Activated gamma-delta T cell (primary cell): ENCODE measurements around the gene AK8.

Experiments used
- DNase-seq: peaks from one replicate; lab custom pipeline; 2025; lab: John Stamatoyannopoulos, UW

AK8 gene

DNA sequence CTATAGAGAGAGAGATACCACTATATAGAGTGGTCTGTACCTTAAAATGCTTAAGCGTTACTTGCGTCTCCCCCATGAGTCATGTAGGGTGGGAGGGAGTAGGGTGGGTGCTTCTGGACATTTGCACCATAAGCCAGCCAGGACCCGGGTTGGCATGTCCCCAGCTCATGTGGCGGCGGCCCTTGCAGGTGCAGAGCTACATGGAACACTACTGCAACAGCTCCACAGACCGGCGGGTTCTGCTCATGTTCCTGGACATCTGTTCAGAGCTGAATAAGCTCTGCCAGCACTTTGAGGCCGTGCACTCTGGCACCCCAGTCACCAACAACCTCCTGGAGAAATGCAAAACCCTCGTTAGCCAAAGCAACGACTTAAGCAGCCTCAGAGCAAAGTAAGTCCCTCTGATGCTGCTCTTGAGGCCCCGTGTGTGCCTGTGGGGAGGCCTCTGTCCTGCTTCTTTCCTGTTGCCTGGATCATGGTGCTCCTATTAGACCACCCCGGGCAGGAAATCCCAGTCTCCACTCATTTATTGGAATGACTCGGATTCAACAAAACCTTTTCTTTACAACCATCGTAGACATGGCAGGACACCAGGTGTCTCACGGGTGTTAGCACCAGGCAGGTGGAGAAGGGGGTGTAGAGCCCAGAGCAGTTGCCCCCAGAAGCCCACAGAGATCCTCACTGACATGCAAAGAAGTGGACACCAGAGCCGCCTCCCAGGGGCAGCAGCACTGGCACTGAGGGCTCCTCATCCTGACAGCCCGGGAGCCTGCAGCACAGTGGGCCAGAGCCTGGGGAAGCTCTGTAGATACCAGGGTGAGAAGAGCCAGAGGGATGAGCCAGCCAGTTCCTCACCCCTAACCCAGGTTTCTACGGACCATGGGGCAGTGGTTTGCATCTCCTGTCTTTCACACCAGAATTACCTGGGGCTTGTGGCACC, 9.4 kb upstream of the AK8 start:
- no peak for DNase-seq

DNA sequence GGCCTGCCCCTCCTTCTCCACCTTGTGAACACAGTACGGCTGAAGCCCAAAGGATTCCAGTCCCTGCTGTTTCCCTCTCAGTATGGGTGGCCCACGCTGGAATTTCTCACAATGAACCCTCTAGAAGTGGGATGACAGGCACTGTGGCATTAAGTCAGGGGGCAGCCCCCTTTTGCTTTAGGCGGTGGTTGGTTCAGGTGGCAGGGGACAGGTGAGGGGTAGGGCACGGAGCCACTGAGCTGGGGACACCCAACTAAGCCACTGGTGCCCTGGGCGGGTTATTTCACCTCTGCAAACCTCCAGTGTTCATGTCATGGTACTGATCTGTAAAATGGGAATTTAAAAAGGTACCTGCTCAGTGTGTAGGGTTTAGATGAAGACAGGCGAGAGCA, 8.2 kb upstream of the AK8 start:
- DNase-seq, result no peak

DNA sequence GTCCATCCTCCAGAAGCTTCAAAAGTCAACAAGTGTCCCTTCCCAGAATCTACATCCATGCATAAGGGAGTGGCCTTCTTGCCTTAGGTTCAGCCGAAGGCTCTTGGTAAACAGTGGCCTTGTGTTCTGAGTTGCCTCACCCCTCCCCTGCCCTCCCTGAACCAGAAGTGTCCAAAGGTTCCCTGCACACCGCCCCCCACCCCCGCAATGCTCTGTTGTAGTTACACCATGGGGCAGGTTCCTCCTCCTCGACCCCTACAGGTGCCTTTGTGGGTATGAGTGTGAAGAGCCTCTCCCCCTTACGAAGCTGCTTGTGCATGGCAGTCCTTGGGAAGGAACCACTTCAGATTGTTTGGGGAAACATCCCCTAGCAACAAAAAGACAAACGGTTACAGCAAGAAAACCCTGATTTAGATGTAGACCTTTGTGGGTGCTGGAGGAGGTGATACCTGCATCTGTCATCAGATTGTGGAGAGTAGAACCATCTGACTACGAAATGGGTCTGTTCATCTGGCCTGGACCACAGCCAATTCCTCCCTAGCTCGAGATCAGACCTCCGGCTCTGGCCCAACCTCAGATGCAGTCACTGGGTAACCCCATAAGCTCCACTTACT, 7.7 kb upstream of the AK8 start:
- no peak for DNase-seq

DNA sequence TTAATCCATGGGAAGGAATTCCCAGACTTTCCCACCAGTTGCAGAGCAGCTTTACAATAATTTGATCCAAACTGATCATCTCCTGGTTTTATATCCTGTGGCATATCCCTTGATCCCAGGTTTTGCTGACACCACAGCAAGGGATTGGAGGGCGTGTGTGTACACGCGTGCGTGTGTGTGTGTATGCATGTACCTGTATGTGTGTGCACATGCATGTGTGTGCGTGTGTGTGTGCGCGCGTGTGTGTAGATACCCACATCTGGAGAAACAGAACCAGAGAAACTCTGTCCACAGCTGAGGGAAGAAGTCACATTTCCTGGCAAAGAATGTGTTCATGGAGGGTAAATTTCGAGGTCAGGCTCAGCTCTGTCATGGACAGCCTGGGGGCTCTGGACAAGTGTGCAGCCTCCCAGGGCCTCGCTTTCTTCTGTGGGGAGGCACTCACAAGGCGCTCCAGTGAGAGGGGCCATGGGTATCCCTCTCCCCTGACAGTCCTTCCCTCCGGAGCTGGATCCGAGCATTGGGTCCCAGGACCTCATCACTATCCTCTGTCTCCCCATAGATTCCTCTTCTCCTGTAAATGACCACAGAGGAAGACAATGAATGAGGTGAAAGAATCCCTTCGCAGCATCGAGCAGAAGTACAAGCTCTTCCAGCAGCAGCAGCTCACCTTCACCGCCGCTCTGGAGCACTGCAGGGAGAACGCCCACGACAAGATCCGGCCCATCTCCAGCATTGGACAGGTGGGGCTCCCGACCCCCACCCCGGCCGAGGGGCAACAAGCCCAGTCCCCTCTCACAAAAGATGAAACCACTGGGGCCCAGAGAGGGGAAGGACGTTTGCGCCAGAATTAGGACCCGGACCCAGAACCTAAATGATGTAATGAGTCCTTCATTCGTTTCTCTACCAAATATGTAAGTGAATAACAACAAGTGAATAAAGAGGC, 5.5 kb upstream of the AK8 start:
- no peak for DNase-seq

DNA sequence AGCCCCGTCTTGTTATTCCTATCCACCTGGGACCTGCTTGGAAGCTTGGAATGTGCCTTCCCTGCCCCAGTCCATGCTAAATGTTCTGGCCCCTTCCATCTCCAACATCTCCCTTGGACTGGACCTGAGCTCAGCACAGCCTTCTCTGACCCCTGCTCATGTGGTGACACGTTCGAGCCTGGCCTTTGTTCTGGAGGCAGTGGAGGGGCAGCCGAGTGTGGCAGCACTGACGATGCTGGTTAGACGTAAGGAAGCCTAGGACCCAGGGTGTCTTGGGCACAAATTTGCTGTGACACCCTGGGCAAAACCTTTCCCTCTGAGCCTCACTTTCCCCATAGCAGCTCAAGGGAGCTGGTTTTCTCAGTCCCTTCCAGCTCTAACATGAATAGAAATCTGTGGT, 4.5 kb upstream of the AK8 start:
- DNase-seq, result no peak

DNA sequence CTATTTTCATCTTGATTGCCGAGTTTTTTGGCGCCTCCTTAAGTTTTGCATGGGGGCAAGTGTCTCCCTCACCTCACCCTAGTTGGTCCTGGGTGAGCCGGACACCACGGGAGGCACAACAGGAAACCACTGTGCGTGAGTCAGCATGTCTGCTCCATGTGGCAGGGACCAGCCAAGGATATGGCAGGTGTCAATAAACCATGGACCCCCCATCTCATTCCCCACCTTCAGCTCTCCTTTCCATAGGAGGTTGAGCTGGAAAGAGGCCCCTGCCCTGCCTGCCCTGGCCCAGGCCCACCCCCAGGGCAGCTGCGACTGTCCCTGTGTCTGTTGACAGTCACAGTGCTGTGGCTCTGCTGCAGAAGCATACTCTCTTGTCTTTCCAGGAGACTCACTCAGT, 3.7 kb upstream of the AK8 start:
- no peak for DNase-seq

DNA sequence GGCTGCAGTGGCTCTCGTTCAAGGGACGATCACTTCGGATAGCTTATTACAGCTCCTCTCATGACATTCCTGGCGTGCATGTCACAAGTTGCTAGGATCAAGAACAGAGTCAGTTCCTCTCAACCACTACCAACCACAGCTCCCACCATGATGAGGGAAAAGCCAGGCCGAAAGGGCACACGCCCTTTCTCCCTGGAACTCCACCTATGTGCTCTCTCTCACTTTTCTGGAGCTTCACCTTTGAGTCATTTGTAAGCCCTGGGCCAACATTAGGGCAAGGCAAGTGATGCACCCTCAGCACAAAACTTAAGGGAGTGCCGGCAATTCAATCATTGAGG, 2.2 kb upstream of the AK8 start:
- no peak for DNase-seq

DNA sequence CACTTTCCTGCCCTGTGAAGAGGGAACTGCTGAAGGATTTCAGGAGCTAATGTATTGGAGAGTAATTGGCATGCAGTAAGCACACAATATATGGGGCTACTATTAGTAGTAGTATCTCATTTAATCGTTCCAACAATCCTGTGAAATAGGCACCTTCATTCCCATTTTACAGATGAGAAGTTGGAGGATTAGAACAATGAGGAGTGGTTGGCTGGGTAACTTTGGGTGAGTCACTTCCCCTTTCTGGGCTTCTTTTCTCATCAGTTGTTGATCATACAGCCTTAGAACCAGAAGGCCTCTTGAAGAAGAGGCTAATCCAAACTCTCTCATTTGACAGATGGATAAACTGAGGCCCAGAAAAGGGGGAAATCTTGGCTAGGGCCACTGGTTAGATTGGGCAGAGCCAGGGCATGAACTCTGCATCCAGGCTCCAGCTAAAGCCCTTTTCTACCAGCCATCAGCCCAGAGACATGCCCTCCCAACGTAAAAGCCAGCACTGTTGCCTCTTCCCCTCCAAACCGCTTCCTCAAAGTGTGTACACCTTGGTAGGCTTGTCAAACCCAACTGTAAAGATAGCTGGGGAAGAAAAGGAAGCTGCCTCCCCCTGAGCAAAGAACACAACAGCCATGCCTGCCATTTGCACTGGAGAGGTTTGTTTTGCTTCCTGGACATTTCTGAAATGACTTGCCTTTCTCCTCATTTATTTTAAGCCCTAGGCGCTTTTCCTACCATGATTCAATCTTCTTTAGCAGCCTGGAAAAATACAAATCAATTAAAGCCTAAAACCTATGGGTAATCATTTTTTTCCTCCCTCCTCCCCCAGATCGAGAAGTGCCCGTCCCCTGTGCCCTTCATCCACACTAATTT, 1.6 kb upstream of the AK8 start:
- DNase-seq, result no peak

DNA sequence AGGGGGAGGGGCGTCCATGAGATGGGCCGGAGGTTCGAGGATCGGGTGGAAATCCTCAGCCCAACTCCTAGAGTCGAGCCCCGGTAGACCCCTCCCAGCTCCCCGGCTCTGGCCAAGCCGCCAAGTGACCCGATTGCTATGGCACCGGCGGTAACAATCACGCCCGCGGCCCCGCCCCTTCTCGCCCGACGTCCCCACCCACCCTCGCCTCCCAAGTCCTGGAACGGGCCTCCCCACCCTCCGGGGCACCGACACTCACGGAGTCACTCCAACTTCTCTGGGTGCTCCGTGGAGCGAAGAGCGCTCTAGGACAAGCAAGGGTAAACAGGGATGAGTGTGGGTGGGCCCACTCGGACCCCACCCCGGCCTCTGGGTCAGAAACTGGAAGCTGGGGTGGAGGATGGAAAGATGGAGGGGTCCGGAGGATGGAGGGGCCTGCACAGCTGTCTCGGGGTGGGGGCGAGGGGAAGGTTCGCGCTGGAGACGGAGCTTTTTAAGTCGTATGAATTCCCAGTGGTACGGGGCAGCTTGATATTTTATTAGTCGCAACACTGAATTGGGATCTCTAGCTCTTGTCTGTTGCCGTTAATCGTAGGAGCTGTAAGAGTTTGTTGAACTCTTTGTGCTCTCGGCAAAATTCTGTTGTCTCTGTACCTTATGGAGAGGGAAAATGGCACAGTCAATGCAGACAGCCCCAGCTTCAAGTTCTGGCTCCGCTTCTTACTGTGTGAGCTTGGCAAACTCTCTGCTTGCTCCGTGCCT, 792 bp upstream of the AK8 start, which contains the start of gene SPACA9:
Gene SPACA9 (plus strand): TSS at position 204 of the 762 bp plus-strand sequence. CDS start 5,050 bp downstream, outside the sequence.
- no peak for DNase-seq

DNA sequence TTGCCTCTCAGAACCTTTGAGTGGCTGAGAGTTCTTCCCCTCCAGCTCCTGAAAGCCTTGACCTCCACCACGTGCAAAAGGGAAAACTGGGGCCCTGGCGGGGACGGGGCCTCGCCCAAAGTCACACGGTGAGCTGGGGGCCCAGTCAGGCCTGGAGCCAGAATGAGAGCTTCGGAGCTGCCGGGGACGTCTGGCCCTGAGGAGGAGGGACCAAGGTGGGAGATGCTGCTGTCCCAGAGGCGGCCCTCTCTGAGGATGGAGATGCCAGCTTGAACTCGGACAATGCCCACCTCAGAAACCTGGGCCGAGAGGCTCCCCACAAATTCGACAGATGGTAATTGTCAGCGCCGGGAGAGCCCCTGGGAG, 643 bp downstream of the AK8 start:
- DNase-seq, result no peak

DNA sequence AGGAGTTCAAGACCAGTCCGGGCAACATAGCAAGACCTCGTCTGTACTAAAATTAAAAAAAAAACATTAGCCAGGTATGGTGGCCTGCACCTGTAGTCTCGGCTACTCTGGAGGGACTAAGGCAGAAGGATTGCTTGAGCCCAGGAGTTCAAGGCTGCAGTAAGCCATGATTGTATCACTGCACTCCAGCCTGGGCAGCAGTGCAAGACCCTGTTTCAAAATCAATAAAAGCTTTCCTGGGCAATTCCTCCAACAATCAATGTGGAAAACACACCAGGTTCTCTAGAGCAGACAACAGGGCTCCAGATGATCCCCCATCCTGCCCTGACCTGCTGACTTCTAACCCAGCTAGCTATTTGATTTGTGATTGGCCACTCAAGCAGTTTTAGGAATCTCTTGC, 1.2 kb downstream of the AK8 start:
- DNase-seq, result no peak

DNA sequence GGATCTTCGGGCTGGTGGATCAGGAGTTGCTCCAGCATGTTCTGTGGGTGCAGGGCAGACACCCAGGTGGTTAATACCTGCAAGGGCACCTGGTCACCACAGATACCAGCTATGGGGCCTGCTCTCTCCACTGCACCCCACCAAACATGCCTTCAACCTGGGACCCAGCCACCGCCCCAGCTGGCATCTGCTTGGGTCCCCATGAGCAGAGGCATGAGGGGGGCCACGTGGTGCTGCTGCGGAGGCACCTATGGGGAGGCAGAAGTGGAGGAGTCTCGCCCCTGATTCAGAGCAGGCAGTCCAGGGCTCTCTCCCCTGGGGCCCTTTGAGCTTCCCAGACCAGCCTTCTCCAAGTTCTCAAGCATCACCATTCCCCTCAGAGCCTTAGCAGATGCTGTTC, 2.9 kb downstream of the AK8 start:
- no peak for DNase-seq

DNA sequence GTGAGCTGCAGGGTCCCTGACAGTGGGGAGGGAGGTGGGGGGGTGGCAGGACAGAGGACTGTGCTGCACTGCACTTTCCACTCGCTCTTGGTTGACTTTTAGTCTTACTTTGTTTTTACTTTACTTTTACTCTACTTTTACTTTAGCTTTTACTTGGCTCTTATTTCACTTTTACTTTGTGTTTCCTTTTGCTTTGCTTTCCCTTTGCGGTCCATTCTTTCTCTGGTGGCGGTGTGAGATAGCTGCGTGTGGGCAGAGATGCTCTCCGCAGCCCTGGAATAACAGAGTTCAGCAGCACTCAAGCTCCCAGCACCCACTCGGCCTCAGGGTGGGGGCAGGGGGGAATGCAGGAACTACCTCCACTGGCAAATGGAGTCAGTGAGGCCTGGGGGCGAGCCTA, 4.7 kb downstream of the AK8 start:
- DNase-seq, result no peak

DNA sequence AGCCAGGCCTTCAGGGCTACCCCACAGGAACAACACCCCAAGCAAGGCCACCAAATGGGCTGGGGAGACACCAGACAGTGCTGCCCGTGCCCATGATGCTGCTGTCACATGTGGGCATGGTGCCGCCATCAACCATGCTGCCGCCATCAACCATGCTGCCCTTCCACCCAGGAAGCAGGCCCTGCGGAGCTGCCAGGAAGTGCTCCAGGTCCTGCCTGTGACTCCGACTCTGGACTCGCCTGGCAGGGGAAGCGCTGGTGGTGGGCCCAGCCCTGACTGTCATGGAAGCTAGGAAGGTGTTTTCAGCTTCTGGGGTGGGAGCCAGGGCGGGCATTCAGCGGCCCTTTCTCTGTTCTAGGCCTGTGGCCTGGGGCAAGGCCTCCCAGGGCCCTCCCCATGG, 8.8 kb downstream of the AK8 start:
- DNase-seq, result no peak

DNA sequence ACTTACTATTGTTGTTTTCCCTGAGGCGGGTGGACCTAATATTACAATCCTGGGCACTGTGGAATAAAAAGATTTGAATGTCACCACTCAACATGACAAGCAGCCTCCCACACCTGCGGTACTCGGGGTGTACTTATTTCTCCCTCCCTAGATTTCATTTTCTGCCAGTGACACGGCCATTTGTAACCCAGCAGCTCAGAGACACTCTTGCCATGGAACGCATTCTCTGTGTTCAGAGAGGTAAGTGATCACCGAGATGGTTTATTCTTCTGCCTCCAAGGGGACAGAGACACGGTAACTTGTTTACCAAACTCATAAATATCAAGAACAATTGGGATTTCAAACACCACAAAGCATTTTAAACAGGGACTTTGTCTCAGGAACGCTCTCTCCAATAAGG, 11.2 kb downstream of the AK8 start:
- no peak for DNase-seq

DNA sequence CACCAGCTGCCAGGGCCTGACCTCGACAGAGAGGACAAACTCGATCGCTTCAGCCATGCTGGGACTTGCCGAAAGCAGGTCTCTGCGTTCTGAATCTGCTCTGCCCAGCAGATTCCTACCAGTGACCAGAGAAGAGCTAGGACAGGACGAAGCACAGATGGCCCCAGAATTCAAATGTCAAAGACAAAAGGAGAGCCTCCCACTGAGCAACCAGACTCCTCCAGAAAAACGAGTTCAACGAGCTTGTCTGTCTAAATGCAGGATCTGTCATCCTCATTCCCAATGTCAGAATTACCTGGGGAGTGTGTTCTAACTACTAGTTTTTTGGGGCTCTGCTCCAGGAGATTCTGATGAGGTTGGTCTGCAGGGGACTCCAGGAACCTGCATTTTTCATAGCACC, 13.4 kb downstream of the AK8 start:
- DNase-seq, result no peak

DNA sequence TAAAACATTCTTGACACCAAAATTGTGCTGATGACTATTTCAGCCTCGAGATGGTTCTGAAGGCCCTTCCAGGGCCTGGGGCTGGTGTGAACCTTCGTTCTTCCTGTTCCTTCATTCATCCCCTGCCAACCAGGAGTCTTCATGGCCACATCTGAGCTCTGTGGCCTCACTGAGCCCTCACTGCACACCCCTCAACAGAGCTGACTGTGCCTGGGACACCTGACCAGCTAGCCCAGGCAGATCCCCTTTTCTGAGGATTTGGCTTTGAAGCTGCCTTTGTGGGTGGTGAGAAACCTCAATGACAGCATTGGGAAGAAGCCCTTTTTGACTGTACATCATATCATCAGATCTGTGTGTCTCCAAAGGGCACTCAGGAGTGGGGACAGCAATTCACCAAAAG, 13.8 kb downstream of the AK8 start:
- no peak for DNase-seq

DNA sequence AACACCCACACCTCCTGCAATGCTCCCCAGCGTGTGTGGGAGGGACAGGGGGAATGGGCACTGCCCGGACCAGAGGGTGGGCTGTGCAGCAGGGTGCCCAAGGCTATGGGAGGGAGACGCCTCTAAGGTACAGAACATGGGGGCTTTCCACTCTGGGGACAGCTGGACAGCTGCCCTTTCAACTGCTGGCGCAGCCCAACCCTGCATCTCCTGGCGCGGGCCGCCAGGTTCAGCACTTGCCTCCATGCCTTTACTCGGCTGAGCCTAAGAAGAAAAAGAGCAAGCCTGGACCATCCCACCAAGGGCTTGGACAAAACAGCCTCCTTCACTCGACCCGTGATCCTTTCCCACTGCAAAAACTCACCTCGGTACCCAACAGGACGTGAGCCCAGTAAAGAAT, 15.0 kb downstream of the AK8 start:
- no peak for DNase-seq

DNA sequence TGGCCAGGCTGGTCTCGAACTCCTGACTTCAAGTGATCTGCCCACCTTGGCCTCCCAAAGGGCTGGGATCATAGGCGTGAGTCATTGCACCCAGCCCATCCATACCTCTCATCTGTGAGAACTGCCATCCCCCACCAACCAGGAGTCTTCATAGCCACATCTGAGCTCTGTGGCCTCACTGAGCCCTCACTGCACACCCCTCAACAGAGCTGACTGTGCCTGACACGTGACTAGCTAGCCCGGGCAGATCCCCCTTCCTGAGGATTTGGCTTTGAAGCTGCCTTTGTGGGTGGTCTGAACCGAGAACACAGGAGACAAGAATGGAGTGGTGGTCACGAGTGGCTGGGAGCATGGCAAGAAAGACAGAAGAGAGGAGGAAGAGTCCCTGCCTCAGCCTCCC, 15.6 kb downstream of the AK8 start:
- no peak for DNase-seq

DNA sequence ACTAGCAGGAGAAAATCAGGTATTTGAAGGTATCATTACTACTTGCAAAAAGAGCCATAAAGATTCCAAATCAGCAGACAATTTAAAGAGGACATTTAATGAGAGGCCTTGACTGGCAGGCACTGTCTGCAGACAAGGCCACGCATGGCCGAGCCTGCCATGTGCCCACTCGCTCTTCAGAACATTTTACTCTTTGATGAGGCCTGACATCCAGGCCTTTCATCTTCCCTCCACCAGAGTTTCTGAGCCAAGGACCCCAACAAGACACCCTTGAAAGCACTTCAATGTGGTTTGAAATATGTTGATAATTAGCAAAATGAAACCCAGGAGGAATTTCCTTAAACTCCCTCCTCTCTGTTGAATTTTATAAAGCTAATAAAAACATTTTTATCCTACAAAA, 16.4 kb downstream of the AK8 start:
- DNase-seq, result no peak

DNA sequence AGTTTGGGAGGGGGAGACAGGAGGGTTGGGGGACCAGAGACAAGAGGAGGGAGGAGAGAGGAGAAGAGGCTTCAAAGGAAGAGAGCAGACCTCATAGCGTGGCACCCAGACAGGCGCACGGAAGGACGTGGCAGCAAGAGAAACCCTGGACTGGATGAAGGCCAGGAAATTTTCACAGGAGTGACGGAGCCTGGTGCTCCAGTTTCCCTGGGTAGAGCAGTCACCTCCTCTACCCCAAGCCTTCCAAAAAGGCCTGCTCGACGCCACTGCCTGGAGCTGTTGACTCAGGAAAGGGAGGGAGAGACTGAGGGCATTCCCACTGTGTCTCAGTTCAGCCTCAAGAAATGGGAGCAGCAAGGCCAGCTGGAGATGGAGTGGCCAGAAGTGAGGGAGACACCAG, 19.3 kb downstream of the AK8 start:
- no peak for DNase-seq
